Activated T-helper 1 cell treated with anti-CD3 and anti-CD28 coated beads, Interleukin-12 subunit alpha, Interleukin-12 subunit beta, Interleukin-2, Interleukin-4 antibody, amounts not matched to agents 30 ng/mL and 10 ng/mL and 1 ng/mL, durations not matched to agents 14 hours and 24 hours and 36 hours (primary cell): ENCODE measurements around the gene VSTM2B. TPM values are rescaled to one million over a fixed set of nuclear protein-coding genes. Genes with fewer than 3 reads are reported as not detected.

Source experiments
- DNase-seq: peaks from one replicate; pipeline ENCODE4 v3.0.0; 2021; ENCODE audit warnings: low spot score
- H3K27ac Mint-ChIP-seq: one replicate; pipeline ENCODE4 v1.8.0; 2021; ENCODE audit warnings: mild to moderate bottlenecking, mixed read lengths
- H3K27me3 Mint-ChIP-seq: one replicate; pipeline ENCODE4 v1.8.0; 2022; ENCODE audit warnings: mild to moderate bottlenecking, moderate library complexity, mixed read lengths; ENCODE audit not compliant: insufficient read depth
- H3K36me3 Mint-ChIP-seq: one replicate; pipeline ENCODE4 v1.8.0; 2021; ENCODE audit warnings: low read depth, mixed read lengths
- H3K4me1 Mint-ChIP-seq: one replicate; pipeline ENCODE4 v1.8.0; 2021; ENCODE audit warnings: low read depth, mixed read lengths
- H3K4me3 Mint-ChIP-seq: one replicate; pipeline ENCODE4 v1.8.0; 2021; ENCODE audit warnings: mild to moderate bottlenecking, moderate library complexity, mixed read lengths
- H3K9me3 Mint-ChIP-seq: one replicate; pipeline ENCODE4 v1.8.0; 2021; ENCODE audit warnings: mixed read lengths
- intact Hi-C: fragments of 100-400 bp; cut with micrococcal nuclease; formaldehyde crosslinking; loops from one replicate; pipeline ENCODE4 v1.15.1; 2024
- total RNA-seq: library from RNA; stranded (reverse); gene quantifications from 2 replicates; pipeline ENCODE4 v1.2.3, GENCODE V29; 2022

Gene VSTM2B
- total RNA-seq, 1 donor from 2014 or later: not detected

DNA sequence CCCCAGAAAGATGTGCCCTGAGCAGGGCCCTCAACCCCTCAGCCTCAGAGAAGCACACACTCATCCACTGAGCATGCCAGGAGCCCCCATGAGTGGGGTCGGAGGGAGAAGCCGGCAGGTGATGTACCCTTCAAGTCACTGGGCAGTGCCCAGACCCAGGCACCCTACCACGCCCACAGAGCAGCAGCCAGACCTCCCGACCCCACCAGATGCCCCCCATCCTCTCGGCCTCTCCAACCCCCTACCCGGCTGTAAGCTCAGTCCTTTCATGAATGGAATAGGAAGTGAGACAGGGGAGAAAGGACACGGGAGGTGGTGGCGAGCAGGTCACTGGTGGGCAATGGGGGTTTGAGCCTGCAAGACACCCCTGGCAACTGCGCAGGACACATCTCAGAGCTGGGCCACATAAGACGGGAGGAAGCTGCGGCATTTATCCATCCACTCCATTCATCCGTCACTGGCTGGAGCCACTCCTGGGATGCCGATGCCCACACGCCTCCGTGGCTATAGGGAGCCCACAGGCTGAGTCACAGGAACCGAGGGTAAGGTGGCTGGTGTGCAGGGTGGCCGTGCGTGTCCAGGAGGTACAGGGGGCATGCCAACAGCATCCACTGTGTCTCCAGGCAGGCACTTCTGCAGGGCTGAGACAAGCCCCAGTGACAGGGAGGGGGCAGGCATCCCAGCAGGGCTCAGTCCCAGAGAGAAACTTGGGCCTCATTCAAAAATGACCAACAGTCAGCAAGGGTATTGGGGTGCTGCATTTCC is 23.8 kb upstream of the VSTM2B start:
- no peaks in the 10 kb centered on the region for H3K36me3 Mint-ChIP-seq
- H3K27me3 Mint-ChIP-seq: peaks cover 2% of the 10 kb centered on the region
- no peaks in the 10 kb centered on the region for H3K4me1 Mint-ChIP-seq
- intact Hi-C loops: no loop called here
- no peak overlapping the region for H3K4me3 Mint-ChIP-seq
- H3K27ac Mint-ChIP-seq: no peak overlapping the region
- DNase-seq: no peak
- no peaks in the 10 kb centered on the region for H3K9me3 Mint-ChIP-seq

DNA sequence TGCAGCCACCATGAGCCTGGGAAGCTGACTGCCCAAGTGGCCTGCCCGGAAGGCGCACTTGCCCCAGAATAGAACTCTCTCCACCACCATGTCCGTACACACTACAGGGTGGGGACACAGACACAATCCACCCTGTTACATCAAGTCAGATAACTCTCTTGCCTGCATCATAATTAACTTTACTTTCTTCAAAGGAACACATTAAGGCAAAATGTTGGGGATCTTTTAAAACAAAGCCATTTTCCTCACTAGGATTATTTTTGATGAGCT is 23.3 kb upstream of the VSTM2B start:
- no peaks in the 10 kb centered on the region for H3K9me3 Mint-ChIP-seq
- intact Hi-C loops: no loop called here
- no peaks in the 10 kb centered on the region for H3K4me1 Mint-ChIP-seq
- peaks cover 2% of the 10 kb centered on the region for H3K27me3 Mint-ChIP-seq
- no peak for DNase-seq
- H3K4me3 Mint-ChIP-seq: no peak overlapping the region
- H3K36me3 Mint-ChIP-seq: no peaks in the 10 kb centered on the region
- no peak overlapping the region for H3K27ac Mint-ChIP-seq

DNA sequence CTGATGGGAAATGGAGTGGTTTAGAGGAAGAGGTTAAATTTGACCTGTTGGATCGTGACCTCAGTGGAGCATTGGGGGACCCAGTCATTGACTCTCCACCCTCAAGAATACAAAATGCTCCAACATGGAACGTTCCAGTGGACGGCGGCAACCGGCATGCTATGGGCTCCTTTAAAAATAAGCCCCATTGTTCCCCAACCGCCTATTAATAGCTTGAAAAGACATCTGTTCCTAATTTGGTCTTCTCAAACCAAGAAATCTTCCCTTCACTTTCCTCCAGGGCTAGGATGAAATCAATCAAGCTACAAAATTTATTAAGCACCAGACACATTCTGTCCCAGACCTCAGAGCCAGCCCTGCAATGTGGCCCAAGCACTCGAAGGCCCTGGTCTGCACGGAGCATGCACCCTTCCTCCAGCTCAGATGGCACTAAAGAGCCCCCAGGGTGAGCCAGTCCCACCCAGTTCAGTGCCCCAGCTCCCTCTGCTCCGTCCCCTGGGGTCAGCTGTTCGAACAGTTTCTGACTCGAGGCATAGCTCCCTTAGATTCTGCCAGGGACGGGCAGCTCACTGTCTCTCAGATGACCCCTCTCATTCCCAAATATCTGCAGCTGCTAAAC is 22.5 kb upstream of the VSTM2B start:
- no peaks in the 10 kb centered on the region for H3K4me1 Mint-ChIP-seq
- no peak for DNase-seq

DNA sequence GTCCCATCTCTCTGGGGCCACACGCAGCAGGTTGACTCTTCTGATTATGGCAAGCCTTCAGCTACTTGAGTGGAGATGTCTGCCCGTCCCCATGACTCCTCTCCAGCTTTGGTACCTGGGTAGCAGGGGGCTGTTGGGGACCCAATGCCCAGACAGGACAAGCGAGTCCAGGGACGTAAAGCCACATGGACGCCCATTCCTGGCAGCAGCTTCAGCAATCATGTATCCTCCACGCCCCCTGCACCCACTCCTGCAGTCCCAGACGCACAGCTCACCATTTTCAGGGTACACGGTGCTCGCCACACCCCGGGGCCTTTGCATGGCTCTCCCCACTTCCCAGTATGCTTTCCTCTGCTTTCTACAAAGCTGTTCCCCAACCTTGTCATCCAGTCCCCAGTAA is 22.0 kb upstream of the VSTM2B start:
- no peaks in the 10 kb centered on the region for H3K36me3 Mint-ChIP-seq
- no peak overlapping the region for H3K4me3 Mint-ChIP-seq
- DNase-seq: no peak
- H3K4me1 Mint-ChIP-seq: no peaks in the 10 kb centered on the region
- peaks cover 2% of the 10 kb centered on the region for H3K27me3 Mint-ChIP-seq
- H3K27ac Mint-ChIP-seq: no peak overlapping the region
- intact Hi-C loops: no loop called here
- H3K9me3 Mint-ChIP-seq: no peaks in the 10 kb centered on the region

More for the DNA sequence above, 22.5 kb upstream of the VSTM2B start:
- H3K36me3 Mint-ChIP-seq: no peaks in the 10 kb centered on the region
- no peak overlapping the region for H3K27ac Mint-ChIP-seq
- intact Hi-C loops: no loop called here
- H3K27me3 Mint-ChIP-seq: peaks cover 2% of the 10 kb centered on the region
- H3K9me3 Mint-ChIP-seq: no peaks in the 10 kb centered on the region
- H3K4me3 Mint-ChIP-seq: no peak overlapping the region

GRCh38 chr19:29504454-29504853 is 21.3 kb upstream of the VSTM2B start:
- intact Hi-C loops: no loop called here
- Mint-ChIP-seq H3K36me3 (no peaks in the 10 kb centered on the region), H3K9me3 (no peaks in the 10 kb centered on the region), H3K27me3 (peaks cover 2% of the 10 kb centered on the region), H3K27ac (no peak overlapping the region), H3K4me1 (no peaks in the 10 kb centered on the region), H3K4me3 (no peak overlapping the region)
- no peak for DNase-seq

DNA sequence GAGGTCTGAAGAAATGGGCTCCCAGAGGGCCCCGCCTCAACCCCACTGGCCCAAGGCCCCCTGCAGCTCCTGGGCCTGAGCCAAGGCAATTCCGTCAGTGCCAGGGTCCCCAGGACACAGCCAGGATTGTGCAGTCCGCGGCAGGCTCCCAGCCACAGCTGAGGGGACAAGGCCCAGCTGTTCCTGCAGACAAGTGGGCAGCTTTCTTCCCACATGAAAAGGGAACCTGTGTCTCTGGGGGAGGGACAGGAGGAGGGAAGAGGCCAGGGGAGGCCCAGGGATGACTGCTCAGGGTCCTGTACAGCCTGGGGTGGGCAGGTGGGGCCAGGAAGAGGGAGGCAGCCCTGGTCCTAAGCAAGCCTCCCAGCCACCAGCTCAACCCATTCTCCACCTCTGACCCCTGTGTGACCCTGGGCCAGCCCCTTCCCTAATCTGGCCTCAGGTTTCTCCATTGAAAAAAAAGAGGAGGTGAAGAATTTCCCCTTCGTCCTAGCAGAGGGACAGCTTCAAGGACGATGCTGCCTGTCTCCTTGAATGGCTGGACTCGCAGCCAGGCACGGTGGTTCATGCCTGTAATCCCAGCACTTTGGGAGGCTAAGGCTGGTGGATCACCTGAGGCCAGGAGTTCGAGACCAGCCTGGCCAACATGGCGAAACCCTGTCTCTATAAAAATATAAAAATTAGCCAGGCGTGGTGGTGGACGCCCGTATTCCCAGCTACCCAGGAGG is 20.5 kb upstream of the VSTM2B start:
- Mint-ChIP-seq H3K4me1 (no peaks in the 10 kb centered on the region), H3K27me3 (peaks cover 2% of the 10 kb centered on the region), H3K27ac (no peak overlapping the region), H3K36me3 (no peaks in the 10 kb centered on the region), H3K9me3 (no peaks in the 10 kb centered on the region), H3K4me3 (no peak overlapping the region)
- DNase-seq: no peak
- intact Hi-C loops: no loop called here

- no peak overlapping the region for H3K27ac Mint-ChIP-seq
- intact Hi-C loops: no loop called here
- no peaks in the 10 kb centered on the region for H3K4me1 Mint-ChIP-seq
- H3K27me3 Mint-ChIP-seq: peaks cover 2% of the 10 kb centered on the region
- H3K9me3 Mint-ChIP-seq: no peaks in the 10 kb centered on the region
- H3K36me3 Mint-ChIP-seq: no peaks in the 10 kb centered on the region
- H3K4me3 Mint-ChIP-seq: no peak overlapping the region
- no peak for DNase-seq
These were observed 19.2 kb upstream of the VSTM2B start for GRCh38 chr19:29506619-29506911.

DNA sequence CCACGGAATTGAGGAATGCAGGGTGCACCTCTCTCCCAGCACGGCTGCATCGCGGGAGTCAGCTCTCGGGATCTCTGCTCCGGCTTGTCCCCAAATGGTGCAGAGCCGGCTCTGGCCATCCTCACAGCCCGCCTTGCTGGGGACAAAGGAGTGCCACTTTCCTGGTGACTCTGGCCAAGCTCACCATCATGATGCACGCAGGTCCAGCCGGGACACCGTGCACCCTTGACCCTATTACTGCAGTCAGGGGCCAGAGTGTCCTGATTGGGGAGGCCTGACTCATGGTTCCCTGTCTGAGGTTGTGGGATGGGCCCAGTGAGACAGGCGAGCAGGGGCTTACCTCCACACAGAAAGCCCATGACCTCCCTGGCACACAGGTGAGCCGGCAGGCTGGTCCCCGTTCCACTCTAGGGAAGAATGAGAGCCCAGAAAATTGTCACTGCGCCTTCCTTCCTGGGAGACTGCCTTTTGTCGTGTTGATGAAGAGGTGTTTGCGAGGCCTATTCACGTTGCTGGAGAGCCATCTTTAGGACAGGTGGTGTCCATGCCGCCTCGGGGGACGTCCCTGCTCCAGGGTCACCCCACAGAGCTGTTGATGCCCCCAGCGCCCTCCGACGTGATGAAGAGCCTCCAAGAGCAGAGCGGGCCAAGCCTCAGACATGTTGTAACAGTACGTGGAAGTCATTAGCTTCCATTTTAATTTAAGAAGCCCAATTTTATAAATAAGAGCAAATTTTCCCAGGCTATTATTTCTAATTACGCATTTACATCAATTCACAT is 18.5 kb upstream of the VSTM2B start:
- DNase-seq: no peak
- H3K27me3 Mint-ChIP-seq: peaks cover 2% of the 10 kb centered on the region
- H3K4me1 Mint-ChIP-seq: no peaks in the 10 kb centered on the region
- no peak overlapping the region for H3K4me3 Mint-ChIP-seq
- H3K9me3 Mint-ChIP-seq: no peaks in the 10 kb centered on the region
- H3K36me3 Mint-ChIP-seq: no peaks in the 10 kb centered on the region
- intact Hi-C loops: no loop called here
- no peak overlapping the region for H3K27ac Mint-ChIP-seq

- H3K4me1 Mint-ChIP-seq: no peaks in the 10 kb centered on the region
- no peaks in the 10 kb centered on the region for H3K9me3 Mint-ChIP-seq
- intact Hi-C loops: no loop called here
- H3K27ac Mint-ChIP-seq: no peak overlapping the region
- H3K4me3 Mint-ChIP-seq: no peak overlapping the region
- peaks cover 2% of the 10 kb centered on the region for H3K27me3 Mint-ChIP-seq
- DNase-seq: no peak
- no peaks in the 10 kb centered on the region for H3K36me3 Mint-ChIP-seq
These were observed 17.6 kb upstream of the VSTM2B start for GRCh38 chr19:29508181-29508580.

GRCh38 chr19:29509456-29509855 is 16.3 kb upstream of the VSTM2B start:
- intact Hi-C loops: no loop called here
- H3K27me3 Mint-ChIP-seq: no peaks in the 10 kb centered on the region
- H3K36me3 Mint-ChIP-seq: no peaks in the 10 kb centered on the region
- H3K4me3 Mint-ChIP-seq: no peak overlapping the region
- no peak overlapping the region for H3K27ac Mint-ChIP-seq
- no peaks in the 10 kb centered on the region for H3K9me3 Mint-ChIP-seq
- no peak for DNase-seq
- no peaks in the 10 kb centered on the region for H3K4me1 Mint-ChIP-seq

GRCh38 chr19:29510701-29511265 is 15.0 kb upstream of the VSTM2B start:
- DNase-seq: no peak
- Mint-ChIP-seq H3K4me3 (no peak overlapping the region), H3K36me3 (no peaks in the 10 kb centered on the region), H3K9me3 (no peaks in the 10 kb centered on the region), H3K27ac (no peak overlapping the region), H3K4me1 (no peaks in the 10 kb centered on the region), H3K27me3 (no peaks in the 10 kb centered on the region)
- intact Hi-C loops: no loop called here

DNA sequence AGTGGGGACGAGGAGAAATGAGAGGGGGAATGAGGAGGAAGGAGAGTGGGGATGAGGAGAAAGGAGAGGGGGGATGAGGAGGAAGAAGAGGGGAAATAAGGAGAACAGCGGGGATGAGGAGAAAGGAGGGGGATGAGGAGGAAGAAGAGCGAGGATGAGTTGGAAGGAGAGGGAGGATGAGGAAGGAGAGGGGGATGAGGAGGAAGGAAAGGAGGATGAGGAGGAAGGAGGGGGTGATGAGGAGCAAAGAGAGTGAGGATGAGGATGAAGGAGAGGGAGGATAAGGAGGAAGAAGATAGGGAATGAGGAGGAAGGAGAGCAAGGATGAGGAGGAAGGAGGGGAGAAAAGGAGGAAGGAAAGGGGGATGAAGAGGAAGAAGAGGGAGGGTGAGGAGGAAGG is 14.0 kb upstream of the VSTM2B start:
- H3K27ac Mint-ChIP-seq: no peak overlapping the region

DNA sequence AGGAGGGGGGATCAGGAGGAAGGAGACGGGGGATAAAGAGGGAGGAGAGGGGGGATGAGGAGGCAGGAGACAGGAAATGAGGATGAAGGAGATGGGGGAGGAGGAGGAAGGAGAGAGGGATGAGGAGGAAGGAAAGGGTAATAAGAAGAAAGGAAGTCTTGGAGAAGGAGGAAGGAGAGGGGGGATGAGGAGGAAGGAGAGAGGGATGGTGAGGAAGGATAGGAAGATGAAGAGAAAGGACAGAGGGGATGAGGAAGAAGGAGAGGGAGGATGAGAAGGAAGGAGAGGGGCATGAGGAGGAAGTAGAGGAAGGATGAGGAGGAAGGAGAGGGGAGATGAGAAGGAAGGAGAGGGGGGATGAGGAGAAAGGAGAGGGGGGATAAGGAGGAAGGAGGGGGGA is 13.0 kb upstream of the VSTM2B start:
- intact Hi-C loops: no loop called here
- Mint-ChIP-seq H3K27me3 (peaks cover 4% of the 10 kb centered on the region), H3K27ac (no peak overlapping the region), H3K9me3 (no peaks in the 10 kb centered on the region), H3K4me1 (no peaks in the 10 kb centered on the region), H3K36me3 (no peaks in the 10 kb centered on the region), H3K4me3 (no peak overlapping the region)
- no peak for DNase-seq

More for the DNA sequence above, 14.0 kb upstream of the VSTM2B start:
- H3K36me3 Mint-ChIP-seq: no peaks in the 10 kb centered on the region
- no peak overlapping the region for H3K4me3 Mint-ChIP-seq
- H3K9me3 Mint-ChIP-seq: no peaks in the 10 kb centered on the region
- H3K27me3 Mint-ChIP-seq: no peaks in the 10 kb centered on the region
- intact Hi-C loops: no loop called here
- H3K4me1 Mint-ChIP-seq: no peaks in the 10 kb centered on the region
- DNase-seq: no peak
